Measurements from ENCODE around the gene RAB25. TPM values are rescaled to one million over a fixed set of nuclear protein-coding genes. Genes with fewer than 3 reads are reported as not detected.
A peak's percentile ranks its signal among the peaks of the same experiment; 100 is the strongest.
"Not testable (repeated sequence)": the region's sequence is repeated elsewhere in the genome, so short reads cannot be mapped to it uniquely, and the experiment has no call there.

RAB25 gene
- total and polyA plus RNA-seq, 8 donors: 36.7 to 267 (median 192) TPM

DNA sequence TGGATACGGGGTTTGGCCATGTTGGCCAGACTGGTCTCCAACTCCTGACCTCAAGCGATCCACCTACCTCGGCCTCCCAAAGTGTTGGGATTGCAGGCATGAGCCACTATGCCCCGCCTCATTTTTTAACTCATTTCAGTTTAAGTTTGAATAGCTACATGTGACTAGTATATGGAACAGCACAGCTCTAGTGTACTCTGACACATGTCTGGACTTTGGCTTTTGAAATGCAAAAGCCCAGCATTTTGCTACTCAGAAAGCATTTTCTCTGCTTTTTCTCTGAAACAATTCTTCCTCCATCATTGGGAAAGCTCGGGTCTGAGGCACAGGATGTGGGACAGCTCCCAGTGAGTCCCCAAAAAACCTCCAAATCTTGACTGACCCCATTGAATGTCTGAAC, 36.2 kb upstream of the RAB25 start:
- intact Hi-C loops (cut with DNase I; ENCODE audit: low total_unique reads): no loop called here
- Histone ChIP-seq H3K4me1 (peaks cover 8 to 19% (median 14%) of the 10 kb centered on the region in 4 donors), H3K27me3 (no peaks in the 10 kb centered on the region), H3K4me3 (no peak overlapping the region), H3K36me3 (no peaks in the 10 kb centered on the region), H3K27ac (no peak overlapping the region), H3K9me3 (no peaks in the 10 kb centered on the region)
- WGBS, 5 donors: 68 to 72% (median 72%) methylated on average over 5 of the region's 5 CpGs
- TF ChIP-seq POLR2AphosphoS5 (IDR thresholded peaks at IDR 0.05) (no peak), EP300 (IDR thresholded peaks at IDR 0.05) (no peak), CTCF (IDR thresholded peaks at IDR 0.05) (no peak), POLR2A (IDR thresholded peaks at IDR 0.05) (no peak)
- no peak for DNase-seq

DNA sequence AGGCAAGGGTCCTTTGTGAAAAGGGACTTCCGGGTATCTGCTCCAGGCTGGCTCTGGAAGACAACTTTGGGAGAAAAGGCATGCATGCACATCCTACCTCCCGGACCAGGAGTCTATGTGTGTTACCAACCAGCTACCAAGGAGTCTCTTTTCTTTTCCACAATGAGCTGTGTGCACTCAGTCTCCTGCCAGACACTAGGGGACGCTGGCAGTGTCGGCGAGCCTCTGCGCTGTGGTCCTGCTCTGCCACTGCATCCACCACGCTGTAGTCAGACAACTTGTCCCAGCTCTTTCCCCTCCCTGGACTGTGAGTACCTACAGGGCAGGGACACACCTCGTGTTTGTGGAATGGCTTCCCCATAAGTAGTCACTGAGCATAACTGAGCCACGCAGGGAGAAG, 35.1 kb upstream of the RAB25 start:
- H3K9me3 ChIP-seq: no peaks in the 10 kb centered on the region
- no peak overlapping the region for H3K27ac ChIP-seq
- 7 to 12% (median 8%) methylated on average over 9 of the region's 9 CpGs for WGBS, 5 donors
- H3K36me3 ChIP-seq: no peaks in the 10 kb centered on the region
- intact Hi-C loops (cut with DNase I; ENCODE audit: low total_unique reads): no loop called here
- peaks cover 4 to 12% (median 7%) of the 10 kb centered on the region in 4 donors for H3K4me1 ChIP-seq
- peak; percentile 75 to 79 for DNase-seq
- H3K4me3 ChIP-seq: no peak overlapping the region
- peak in 5 of 7 experiments; percentile 23 to 64 (median 49) for TF ChIP-seq CTCF (IDR thresholded peaks at IDR 0.05)
- TF ChIP-seq POLR2A (IDR thresholded peaks at IDR 0.05): no peak
- H3K27me3 ChIP-seq: no peaks in the 10 kb centered on the region

DNA sequence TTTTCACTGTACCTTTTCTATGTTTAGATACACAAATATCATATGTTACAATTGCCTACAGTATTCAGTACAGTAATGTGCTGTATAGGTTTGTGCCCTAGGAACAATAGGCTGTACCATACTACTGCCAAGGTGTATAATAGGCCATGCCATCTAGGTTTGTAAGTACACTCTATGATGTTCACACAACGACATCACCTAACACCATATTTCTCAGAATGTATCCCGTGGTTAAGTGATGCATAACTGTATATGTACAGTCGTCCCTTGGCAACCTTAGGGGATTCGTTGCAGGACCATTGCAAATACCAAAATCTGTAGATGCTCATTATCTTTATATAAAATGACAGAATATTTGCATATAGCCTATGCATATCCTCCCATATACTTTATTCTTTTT, 34.4 kb upstream of the RAB25 start:
- intact Hi-C loops (cut with DNase I; ENCODE audit: low total_unique reads): no loop called here
- Histone ChIP-seq H3K4me1 (peaks cover 0 to 7% (median 2%) of the 10 kb centered on the region in 4 donors), H3K36me3 (no peaks in the 10 kb centered on the region), H3K27me3 (no peaks in the 10 kb centered on the region), H3K4me3 (no peak overlapping the region), H3K27ac (no peak overlapping the region), H3K9me3 (no peaks in the 10 kb centered on the region)
- TF ChIP-seq POLR2A (IDR thresholded peaks at IDR 0.05) (no peak), CTCF (IDR thresholded peaks at IDR 0.05) (no peak), EP300 (IDR thresholded peaks at IDR 0.05) (no peak), POLR2AphosphoS5 (IDR thresholded peaks at IDR 0.05) (no peak)
- no peak for DNase-seq
- WGBS, 5 donors: 83 to 92% (median 86%) methylated on average over 4 of the region's 4 CpGs

DNA sequence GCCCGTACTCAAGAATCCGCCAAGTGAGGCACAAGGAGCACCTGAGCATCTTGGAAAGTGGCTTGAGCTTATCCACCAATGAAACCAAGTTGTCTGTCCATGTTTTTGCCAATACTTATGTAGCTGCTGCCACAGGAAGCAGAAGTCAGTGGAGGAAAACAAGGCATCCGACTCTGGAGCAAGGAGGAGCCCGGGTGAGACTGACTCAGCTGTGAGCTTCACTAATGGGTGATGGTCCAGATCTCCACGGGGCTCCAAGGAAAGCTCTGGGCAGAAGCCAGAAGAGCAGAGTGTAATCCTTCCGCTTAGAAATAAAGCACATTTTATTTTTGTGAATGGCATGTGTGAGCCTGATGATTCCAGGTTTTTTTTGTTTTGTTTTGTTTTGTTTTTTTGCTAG, 27.9 kb upstream of the RAB25 start:
- WGBS, 5 donors: 52 to 73% (median 61%) methylated on average over 6 of the region's 6 CpGs
- Histone ChIP-seq H3K9me3 (no peaks in the 10 kb centered on the region), H3K27ac (no peak overlapping the region), H3K4me1 (peaks cover 0 to 4% (median 0%) of the 10 kb centered on the region in 4 donors), H3K27me3 (no peaks in the 10 kb centered on the region), H3K4me3 (no peak overlapping the region), H3K36me3 (peaks cover 11 to 26% (median 22%) of the 10 kb centered on the region in 4 donors)
- intact Hi-C loops (cut with DNase I; ENCODE audit: low total_unique reads): no loop called here
- no peak for TF ChIP-seq POLR2A (IDR thresholded peaks at IDR 0.05)
- TF ChIP-seq EP300 (IDR thresholded peaks at IDR 0.05): no peak
- no peak for TF ChIP-seq POLR2AphosphoS5 (IDR thresholded peaks at IDR 0.05)
- no peak for TF ChIP-seq CTCF (IDR thresholded peaks at IDR 0.05)
- DNase-seq: no peak

GRCh38 chr1:156034991-156035390, 26.0 kb upstream of the RAB25 start:
- 92 to 95% (median 93%) methylated on average over 4 of the region's 4 CpGs for WGBS, 5 donors

More at GRCh38 chr1:156034991-156035390, 26.0 kb upstream of the RAB25 start:
- H3K4me3 ChIP-seq; H3K4me1 ChIP-seq; H3K9me3 ChIP-seq; H3K27me3 ChIP-seq; DNase-seq; H3K27ac ChIP-seq; intact Hi-C loops (cut with DNase I; ENCODE audit: low total_unique reads): not testable (repeated sequence)
- H3K36me3 ChIP-seq: peaks cover 15 to 44% (median 42%) of the 10 kb centered on the region in 4 donors
